ENCODE measurements around the gene CCDC90B.
"Not testable (repeated sequence)": the region's sequence is repeated elsewhere in the genome, so short reads cannot be mapped to it uniquely, and the experiment has no call there.

Gene CCDC90B

DNA sequence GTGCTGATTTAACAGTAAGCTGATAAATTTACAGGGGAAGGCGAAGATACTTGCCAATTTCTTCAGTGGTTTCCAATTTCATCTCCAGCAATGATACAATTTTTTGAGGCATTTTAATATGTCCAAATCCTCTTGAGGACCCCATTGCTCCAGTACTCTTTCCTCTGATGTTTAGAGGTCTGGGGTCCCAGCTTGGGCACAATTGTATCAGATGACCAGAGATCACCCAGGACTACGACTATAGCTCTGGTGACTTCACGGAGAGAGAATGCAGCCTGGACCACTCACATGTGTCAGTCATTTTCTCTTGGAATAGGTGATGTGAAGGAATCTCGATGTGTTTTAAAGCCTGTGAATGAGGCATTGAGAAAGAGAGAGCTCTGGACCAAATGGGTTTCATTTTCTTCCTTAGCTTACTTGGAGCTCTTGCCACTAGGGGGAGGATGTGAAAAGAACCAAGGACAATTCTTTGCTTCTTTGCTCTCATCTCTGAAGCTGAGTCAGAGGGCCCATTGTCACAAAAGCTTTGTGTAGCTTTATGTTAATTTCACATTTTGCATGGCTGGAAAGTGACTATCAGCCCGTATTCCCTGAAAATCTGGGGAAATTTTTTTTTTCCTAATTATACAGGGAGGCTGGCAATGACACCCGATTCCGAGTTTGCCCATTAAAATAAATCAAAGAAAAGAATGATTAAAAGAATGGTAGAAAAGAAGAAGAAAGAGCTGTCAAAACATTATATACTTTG is 6.7 kb upstream of the CCDC90B start:
- no peak for DNase-seq (ENCODE audit: low read depth in 3 of 3, low spot score in 1 of 3)

DNA sequence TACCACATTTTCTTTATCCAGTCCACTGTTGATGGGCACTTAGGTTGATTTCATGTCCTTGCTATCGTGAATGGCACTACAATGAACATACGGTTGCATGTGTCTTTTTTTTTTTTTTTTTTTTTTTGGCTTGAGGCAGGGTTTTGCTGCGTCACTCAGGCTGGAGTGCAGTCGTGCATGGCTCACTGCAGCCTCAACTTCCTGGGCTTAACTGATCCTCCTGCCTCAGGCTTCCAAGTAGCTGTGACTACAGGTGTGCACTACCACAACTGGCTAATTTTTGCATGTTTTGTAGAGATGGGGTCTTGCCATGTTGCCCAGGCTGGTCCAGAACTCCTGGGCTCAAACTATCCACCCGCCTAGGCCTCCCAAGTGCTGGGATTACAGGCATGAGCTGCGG is 1.5 kb upstream of the CCDC90B start:
- DNase-seq (ENCODE audit: low read depth in 3 of 3, low spot score in 1 of 3): no peak

DNA sequence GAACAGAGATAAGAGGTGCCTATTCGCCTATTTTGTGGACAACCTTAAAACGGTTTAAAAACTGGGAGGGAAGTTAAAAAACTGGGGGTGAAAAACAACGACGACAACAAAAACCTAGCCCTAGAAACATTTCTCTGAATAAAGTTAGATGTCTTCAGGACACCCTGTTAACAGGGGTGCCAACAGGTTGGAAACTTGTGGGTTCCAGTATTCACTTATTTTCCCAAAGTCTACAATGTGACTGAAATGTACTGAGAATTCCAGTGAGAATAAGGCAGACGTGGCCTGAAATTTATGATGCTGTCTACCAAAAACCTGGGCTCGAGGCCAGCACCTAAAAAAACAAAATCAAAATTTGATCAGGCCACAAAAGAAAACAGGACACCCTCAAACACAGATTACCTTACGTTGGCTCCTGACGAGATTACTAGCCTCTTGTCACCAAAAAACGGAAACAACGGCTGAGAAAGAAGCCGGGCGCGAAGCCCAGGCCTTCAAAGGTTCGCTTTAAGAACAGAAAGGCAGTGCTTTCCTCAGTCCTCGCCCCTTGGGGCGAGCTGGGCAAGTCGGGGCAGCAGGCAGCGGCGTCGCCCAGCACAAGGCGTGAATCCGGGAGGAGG is 906 bp downstream of the CCDC90B start:
- DNase-seq (ENCODE audit: low read depth in 3 of 3, low spot score in 1 of 3): no peak

DNA sequence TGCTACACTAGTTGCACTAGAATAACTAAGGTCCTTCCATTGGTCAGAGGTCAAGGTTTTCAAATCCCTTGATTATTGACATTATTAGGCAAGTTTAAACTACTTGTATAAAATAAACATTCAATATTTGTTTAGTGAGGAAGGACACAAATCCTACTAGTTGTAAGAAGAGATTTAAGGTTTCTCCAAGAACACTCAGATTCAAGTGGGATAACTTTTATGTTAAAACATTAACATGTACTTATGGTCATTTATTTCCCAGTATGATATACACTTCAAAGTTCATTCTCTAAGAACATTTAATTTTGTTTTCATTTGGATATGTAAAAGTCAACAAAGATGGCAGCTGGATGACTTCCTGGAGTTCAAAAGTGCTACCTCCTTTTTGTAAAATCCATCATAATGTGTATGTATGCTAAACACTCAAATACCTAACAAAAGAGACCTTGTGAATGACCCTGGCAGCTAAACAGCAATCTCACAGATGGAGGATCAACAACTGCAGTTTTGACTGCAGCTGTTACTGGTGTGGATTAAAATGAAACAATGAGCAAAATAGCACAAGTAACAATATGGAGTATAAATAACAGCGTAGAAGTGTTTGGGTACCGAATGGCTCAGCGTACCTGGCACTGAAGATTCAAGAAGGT is 1.5 kb downstream of the CCDC90B start:
- no peak for DNase-seq (ENCODE audit: low read depth in 3 of 3, low spot score in 1 of 3)

DNA sequence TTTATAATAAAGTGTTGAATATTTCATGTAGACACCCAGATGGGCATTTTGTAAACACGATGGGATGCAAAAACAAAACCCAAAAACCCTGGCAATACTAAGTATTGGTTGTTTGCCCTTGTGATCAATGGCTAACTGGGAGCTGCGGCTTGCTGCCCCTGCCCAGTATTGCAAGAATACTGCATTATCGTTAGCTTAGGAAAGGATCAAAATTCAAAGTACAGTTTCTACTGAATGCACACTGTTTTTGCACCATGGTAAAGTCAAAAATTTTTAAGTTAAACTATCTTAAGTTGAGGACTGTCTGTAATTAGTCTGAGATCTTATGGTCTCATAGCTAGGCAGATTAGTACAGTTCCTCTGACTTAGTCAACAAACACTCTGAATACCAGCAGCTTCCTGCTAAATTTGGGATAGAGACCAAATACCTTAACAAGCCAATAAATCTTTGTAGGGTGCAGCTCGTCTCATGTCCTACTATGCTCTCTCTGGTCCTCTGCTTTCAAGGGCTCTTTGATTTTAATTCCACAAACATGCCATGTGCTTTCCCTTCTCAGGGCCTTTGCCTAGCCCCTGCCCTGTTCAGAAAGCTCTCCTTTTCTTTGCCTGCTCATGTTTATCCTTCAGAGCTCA is 4.0 kb downstream of the CCDC90B start:
- no peak for DNase-seq (ENCODE audit: low read depth in 3 of 3, low spot score in 1 of 3)

DNA sequence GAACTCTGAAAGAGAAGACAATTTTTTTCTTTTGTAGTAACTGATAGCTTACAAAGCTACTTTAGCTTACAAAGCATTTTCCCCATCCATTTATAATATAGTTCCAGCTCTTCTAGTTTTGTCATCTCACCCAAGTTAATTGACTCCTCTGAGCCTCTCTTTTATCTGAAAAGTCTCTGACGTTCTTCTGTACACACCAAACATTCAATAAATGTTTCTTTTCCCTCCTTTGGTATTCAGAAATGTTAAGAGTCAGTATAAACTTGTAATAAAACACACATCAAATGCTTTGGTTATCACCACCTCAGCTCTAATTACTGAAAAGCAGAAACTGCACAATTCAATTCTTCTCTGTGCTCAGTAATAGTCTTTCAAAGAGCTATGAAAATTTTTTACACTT is 5.9 kb downstream of the CCDC90B start:
- DNase-seq (ENCODE audit: low read depth in 3 of 3, low spot score in 1 of 3): no peak

DNA sequence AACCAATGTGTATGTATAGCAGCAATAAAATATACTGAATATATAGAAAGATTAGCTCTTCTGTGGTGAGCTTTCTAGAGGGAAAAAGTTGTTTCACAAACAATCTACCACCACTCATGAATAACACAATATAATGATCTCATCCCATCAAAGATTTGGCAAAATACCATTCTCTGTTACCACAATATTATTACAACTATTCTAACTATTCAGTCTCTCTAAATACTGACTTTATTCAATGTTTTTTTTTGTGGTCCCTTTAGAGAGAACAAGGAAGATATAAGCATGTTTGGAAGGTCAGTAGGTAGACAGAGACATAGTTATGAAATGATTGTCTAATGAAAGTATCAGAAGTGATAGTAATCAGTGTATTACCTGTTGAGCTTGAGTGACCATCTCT is 7.8 kb downstream of the CCDC90B start:
- no peak for DNase-seq (ENCODE audit: low read depth in 3 of 3, low spot score in 1 of 3)

DNA sequence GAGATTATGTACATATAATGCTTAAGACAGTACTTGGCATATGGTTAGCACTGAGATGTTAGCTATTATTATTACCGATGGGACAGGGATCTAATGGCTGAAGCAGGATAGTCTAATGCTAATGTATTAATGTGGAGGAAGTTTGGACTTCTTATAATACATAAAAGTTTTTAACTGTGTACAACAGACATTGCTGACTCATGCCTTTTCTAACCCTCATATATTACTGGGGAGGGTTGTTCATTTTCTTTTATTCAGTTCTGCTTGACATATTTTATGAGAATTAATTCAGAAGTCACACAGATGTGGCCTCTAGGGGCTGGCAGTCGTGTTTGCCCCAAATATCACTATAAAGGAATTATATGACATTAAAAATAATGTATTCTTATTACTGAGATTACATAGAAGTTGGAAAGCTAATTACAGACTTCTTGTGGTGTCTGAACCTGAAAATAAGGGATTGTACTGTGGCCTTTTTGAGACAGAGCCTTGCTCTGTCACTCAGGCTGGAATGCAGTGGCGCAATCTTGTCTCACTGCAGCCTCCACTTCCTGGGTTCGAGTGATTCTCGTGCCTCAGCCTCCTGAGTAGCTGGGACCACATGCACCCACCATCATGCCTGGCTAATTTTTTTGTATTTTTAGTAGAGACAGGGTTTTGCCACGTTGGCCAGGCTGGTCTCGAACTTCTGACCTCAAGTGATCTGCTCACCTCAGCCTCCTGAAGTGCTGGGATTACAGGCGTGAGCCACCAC is 10.1 kb downstream of the CCDC90B start:
- DNase-seq (ENCODE audit: low read depth in 3 of 3, low spot score in 1 of 3): no peak

DNA sequence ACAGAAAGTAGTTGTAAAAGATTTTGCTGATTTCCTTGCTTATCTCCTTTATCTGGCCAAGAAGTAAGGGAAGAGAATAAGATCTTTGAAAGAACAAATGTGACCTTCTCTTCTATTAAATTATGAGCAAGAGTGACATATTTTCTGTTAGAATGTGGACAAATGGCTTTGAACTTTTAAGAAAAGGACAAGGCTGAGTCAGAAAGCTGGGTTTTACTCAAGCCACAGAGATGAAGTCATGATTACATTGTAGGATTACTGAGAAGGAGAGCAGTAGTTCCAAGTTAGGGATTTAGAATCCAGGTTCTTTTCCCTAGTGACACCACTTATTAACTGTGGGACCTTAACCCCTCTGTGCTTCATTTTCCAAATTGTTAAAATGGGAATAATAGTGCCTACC is 13.5 kb downstream of the CCDC90B start:
- no peak for DNase-seq (ENCODE audit: low read depth in 3 of 3, low spot score in 1 of 3)

DNA sequence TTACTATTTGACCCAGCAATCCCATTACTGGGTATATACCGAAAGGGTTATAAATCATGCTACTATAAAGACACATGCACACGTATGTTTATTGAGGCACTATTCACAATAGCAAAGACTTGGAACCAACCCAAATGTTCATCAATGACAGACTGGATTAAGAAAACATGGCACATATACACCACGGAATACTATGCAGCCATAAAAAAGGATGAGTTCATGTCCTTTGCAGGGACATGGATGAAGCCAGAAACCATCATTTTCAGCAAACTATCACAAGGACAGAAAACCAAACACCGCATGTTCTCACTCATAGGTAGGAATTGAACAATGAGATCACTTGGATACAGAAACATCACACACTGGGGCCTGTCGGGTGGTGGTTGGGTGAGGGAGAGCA is 14.4 kb downstream of the CCDC90B start:
- DNase-seq (ENCODE audit: low read depth in 3 of 3, low spot score in 1 of 3): not testable (repeated sequence)

DNA sequence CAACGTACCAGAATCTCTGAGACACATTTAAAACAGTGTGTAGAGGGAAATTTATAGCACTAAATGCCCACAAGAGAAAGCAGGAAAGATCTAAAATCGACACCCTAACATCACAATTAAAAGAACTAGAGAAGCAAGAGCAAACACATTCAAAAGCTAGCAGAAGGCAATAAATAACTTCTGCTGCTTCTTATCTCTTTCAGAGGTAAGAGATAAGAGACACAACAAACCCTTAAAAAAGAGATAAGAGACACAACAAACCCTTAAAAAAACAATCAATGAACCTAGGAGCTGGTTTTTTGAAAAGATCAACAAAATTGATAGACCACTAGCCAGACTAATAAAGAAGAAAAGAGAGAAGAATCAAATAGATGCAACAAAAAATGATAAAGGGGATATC is 17.1 kb downstream of the CCDC90B start:
- not testable (repeated sequence) for DNase-seq (ENCODE audit: low read depth in 3 of 3, low spot score in 1 of 3)

DNA sequence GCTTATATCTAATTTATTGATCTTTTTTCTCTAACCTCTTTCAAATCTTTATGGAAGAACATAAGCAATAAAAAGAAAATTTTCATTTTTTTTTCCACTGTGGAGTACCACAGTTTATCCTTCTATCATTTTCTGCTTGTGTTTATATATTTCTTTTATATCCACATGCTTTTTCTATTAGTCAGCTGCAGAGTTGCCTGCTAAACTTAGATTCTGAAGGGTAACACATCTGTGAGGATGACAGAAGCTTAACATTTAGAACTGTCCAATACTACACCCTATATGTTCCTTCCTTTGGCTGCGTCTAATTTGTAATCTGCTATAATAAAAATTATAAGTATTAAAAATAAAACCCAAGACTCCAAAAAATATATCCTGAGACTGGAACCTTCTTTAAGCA is 20.8 kb downstream of the CCDC90B start:
- DNase-seq (ENCODE audit: low read depth in 3 of 3, low spot score in 1 of 3): no peak

DNA sequence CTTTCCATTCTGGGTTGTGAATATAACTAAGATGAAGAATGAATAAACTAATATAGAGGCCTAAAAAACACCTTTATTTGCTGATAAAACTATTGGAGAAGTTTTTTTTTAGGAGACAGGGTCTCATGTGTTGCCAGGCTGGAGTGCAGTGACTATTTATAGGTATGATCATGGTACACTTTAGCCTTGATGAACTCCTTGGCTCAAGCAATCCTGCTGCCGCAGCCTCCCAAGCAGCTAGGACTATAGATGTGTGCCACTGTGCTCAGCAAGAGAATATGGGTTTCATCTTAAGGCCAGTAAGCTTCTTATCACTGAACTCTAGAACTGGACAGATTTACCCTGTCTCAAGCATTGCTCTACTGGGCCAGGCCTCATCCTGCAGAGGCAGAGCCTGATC is 26.6 kb downstream of the CCDC90B start:
- no peak for DNase-seq (ENCODE audit: low read depth in 3 of 3, low spot score in 1 of 3)

DNA sequence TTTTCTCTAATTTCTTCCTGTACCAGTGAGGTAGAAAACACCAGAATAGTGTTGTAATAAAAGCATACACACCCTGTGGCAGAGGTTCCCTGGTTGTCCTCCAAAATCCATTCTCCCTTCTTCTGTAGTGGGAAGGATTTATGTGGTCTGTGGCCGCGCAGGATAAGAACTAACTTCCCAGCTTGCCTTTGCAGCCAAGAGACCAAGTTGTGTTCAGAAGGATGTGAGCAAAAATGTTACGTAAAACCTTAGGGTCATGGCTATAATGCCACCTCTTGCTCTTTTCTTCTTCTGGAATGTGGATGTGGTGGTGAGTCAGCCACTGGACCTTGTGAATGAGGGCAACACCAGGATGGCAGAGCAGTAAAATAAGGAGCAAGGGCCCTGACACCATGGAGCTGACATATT is 28.4 kb downstream of the CCDC90B start:
- no peak for DNase-seq (ENCODE audit: low read depth in 3 of 3, low spot score in 1 of 3)

DNA sequence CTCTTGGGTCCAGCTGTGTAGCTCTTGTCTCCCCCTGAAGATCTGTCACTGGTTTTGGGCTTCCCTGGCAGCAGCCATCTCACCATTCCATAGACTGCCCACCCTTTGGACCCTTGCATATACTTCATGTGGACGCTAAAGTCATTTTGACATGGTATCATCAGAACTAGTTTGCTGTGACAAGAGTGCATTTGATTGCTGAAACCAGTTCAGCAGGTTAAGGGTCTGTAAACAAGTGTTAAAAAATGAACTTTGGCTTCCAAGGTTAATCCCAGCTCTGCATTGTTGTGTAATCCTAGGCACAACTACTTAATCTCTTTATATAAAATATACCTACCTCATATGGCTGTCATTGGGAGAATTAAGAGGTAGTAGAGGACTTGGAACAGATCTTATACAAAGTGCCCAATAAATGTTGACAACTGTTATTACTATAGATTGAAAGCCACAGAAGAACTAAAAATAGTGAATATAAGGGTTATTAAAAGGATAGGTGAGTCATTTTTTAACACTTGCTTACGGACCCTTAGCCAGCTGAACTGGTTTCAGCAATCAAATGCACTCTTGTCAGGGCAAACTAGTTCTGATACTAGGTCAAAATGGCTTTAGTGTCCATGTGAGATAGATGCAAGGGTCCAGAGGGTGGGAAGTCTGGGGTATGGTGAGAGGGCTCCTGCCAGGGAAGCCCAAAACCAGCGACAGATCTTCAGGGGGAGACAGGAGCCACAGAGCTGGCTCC is 29.4 kb downstream of the CCDC90B start:
- no peak for DNase-seq (ENCODE audit: low read depth in 3 of 3, low spot score in 1 of 3)

DNA sequence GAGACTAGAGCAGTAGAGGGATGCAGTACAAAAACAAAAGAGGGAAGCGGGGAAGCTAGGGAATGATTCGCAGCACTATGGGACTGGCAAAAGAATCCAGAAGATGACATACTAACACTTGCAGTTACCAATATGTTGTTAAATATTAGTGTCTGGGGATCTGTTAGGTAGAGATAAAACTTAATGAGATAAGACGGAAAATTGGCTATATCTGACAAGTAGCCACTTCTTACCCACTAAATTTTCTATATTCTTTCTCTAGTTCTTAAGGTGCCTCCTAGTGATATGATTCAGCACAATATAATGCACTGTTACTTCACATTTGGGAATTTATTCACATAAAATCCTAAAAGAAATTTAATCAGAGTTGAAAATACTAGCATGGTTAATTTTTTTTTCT is 30.8 kb downstream of the CCDC90B start:
- no peak for DNase-seq (ENCODE audit: low read depth in 3 of 3, low spot score in 1 of 3)

DNA sequence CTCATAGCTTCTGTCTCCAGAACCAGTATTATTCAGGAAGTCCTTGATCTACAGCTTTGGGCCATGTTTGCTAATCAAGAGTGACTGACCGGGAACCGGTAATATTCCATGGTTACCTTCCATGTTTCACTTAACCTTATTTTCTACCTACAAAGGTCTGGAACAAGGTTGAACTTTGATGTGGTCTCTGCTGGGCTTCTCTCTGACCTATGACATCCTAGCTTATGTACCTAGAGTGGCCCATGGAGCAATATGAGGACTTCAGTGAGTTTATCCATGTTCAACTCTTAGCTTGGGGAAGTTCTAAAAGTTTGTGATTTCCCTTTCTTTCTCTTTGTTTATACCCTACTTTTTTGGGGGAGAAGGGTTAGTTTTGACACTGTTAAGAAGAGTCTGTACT is 33.2 kb downstream of the CCDC90B start:
- DNase-seq (ENCODE audit: low read depth in 3 of 3, low spot score in 1 of 3): no peak

DNA sequence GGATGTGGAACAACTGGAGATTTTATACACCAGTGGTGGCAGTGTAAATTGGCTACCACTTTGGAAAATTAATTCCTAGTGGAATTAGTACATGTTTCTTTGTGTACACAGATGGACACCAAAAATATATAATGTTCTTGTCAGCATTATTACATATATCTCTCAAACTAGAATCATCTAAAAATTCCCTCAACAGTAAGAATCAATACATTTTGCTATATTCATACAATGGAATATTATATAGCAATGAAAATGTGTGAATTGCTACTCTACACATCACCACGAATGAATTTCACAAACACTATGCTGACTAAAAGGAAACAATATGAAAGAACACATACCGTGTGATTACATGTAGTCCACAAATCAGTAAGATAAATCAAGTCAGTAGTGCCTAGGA is 33.9 kb downstream of the CCDC90B start:
- no peak for DNase-seq (ENCODE audit: low read depth in 3 of 3, low spot score in 1 of 3)

DNA sequence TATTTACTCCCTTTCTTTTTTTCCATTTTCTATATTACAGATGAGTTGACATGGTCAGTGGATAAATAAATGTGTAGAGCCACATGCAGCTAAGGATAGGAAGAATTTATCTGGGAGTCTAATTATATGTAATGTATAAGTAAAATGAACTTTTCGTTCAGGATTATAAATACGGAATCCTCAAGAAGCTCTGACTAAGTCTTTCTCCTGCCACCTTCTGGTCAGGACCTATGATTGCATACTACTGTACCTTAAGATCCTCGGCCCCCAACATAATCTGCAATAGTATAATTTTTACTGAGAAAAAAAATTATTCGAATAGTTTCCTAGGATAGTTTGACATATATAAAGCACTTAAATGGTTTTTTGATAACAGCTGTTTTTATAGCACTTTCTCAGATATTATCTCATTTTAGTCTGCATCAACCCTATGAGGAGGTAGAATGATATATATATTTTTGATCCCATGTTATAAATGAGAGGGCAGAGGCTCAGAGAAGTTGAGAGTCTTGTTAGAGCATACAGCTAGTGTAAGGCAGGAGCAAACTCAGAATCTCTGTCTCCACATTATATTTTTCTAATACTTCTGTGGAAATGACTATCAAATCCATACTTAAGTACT is 36.1 kb downstream of the CCDC90B start:
- no peak for DNase-seq (ENCODE audit: low read depth in 3 of 3, low spot score in 1 of 3)

DNA sequence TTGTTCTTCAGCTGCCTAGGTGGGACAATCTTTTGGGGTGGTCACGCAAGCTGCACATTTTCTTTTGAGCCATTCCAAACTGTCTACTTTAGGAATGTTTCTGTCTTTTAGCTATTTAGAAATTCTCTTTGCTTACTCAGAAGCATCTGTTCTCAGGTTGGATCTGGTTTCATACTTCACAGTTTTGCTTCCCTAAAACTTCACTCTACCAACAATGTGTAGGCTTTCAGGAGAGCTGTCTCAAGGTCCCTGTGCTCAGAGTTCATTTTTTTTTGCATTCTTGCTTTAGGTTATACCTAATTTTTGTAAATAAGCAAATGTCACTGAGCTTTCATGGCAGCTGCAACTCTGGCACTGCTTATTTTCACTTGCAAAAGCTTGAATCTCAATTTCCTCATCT is 36.7 kb downstream of the CCDC90B start:
- no peak for DNase-seq (ENCODE audit: low read depth in 3 of 3, low spot score in 1 of 3)
